ENCODE data around the gene FCF1.
"Not testable (repeated sequence)": the region's sequence is repeated elsewhere in the genome, so short reads cannot be mapped to it uniquely, and the experiment has no call there.

Gene FCF1

GRCh38 chr14:74739293-74740030 lies 26.5 kb downstream of the FCF1 start:
- TF ChIP-seq, protein P1, sequence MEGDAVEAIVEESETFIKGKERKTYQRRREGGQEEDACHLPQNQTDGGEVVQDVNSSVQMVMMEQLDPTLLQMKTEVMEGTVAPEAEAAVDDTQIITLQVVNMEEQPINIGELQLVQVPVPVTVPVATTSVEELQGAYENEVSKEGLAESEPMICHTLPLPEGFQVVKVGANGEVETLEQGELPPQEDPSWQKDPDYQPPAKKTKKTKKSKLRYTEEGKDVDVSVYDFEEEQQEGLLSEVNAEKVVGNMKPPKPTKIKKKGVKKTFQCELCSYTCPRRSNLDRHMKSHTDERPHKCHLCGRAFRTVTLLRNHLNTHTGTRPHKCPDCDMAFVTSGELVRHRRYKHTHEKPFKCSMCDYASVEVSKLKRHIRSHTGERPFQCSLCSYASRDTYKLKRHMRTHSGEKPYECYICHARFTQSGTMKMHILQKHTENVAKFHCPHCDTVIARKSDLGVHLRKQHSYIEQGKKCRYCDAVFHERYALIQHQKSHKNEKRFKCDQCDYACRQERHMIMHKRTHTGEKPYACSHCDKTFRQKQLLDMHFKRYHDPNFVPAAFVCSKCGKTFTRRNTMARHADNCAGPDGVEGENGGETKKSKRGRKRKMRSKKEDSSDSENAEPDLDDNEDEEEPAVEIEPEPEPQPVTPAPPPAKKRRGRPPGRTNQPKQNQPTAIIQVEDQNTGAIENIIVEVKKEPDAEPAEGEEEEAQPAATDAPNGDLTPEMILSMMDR (IDR thresholded peaks at IDR 0.05; ENCODE audit: low read depth, low read length) = no peak
- H3K4me3 ChIP-seq (ENCODE audit: low read depth, low read length) = no peak overlapping the region

DNA sequence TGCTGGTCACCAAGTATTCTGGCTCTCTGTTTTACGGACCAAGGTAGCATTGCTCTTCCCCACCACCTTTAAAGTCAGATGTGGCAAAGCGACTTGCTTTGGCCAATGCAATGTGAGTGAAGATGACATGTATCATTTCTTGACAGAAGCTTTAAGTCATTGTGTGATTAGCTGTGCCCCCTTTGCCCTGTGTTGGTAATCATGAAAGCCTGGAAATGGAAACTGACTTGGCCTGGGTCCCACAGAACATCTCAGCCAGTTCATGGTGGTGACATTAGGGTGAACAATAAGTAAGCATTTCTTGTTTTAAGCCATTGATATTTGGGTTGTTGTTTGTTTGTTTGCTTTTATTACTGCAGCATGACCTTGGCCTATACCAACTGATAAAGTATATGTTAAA lies 34.3 kb downstream of the FCF1 start:
- no peak overlapping the region for H3K4me3 ChIP-seq (ENCODE audit: low read depth, low read length)
- TF ChIP-seq, protein P1 (IDR thresholded peaks at IDR 0.05; ENCODE audit: low read depth, low read length) = no peak

DNA sequence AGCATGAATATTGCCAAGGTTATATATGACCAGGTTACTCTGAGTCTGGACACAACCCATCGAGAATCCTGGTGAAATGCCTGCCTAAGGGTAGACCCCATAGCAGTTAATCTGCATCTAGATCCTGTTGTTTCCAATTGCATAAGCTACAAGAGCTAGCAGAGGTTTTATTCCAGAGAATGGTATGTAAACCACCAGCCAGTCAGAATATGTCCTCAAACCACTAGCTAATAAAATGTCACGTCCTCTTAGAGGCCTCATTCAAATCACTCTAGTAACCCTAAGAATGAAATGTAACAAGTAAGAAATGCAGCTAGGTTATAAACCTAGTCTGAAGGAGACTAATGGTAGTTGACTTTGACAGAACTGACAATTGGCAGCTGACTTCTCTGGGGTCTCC lies 41.2 kb downstream of the FCF1 start:
- no peak overlapping the region for H3K4me3 ChIP-seq (ENCODE audit: low read depth, low read length)
- TF ChIP-seq, protein P1 (IDR thresholded peaks at IDR 0.05; ENCODE audit: low read depth, low read length) = no peak

GRCh38 chr14:74754899-74755298 lies 42.0 kb downstream of the FCF1 start:
- TF ChIP-seq, protein P1 (IDR thresholded peaks at IDR 0.05; ENCODE audit: low read depth, low read length) = no peak
- H3K4me3 ChIP-seq (ENCODE audit: low read depth, low read length) = no peak overlapping the region

DNA sequence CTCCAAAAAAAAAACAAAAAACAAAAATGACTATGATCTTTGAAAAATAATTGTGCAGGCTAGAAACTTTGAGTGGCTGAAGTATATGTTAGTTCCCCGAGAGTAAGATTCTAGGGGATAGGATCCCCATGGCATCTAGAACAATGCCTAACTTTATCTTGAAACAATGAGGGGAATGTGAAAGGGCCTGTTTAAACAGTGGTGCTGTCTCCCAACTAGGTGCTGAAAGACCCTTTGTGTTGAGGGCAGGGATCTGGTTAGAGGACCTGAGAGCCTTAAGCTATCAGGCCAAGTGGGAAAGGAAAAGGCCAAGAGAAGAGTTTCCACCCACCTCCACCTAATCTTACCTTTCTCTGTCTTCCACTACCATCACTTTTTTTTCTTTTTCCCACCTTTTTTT lies 43.4 kb downstream of the FCF1 start:
- H3K4me3 ChIP-seq (ENCODE audit: low read depth, low read length) = no peak overlapping the region
- TF ChIP-seq, protein P1 (IDR thresholded peaks at IDR 0.05; ENCODE audit: low read depth, low read length) = no peak

DNA sequence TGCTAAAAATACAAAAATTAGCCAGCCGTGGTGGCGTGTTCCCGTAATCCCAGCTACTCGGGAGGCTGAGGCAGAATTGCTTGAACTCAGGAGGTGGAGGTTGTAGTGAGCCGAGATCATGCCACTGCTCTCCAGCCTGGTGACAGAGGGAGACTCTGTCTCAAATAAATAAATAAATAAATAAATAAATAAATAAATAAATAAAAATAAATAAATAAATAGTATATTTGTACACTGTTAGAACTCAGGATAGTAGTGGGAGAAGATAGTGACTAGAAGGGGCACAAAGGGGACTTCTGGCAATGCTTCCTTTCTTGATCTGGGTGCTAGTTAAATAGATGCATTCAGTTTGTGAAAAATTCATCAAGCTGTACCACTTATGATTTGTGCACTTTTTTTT lies 45.6 kb downstream of the FCF1 start:
- not testable (repeated sequence) for H3K4me3 ChIP-seq (ENCODE audit: low read depth, low read length)

DNA sequence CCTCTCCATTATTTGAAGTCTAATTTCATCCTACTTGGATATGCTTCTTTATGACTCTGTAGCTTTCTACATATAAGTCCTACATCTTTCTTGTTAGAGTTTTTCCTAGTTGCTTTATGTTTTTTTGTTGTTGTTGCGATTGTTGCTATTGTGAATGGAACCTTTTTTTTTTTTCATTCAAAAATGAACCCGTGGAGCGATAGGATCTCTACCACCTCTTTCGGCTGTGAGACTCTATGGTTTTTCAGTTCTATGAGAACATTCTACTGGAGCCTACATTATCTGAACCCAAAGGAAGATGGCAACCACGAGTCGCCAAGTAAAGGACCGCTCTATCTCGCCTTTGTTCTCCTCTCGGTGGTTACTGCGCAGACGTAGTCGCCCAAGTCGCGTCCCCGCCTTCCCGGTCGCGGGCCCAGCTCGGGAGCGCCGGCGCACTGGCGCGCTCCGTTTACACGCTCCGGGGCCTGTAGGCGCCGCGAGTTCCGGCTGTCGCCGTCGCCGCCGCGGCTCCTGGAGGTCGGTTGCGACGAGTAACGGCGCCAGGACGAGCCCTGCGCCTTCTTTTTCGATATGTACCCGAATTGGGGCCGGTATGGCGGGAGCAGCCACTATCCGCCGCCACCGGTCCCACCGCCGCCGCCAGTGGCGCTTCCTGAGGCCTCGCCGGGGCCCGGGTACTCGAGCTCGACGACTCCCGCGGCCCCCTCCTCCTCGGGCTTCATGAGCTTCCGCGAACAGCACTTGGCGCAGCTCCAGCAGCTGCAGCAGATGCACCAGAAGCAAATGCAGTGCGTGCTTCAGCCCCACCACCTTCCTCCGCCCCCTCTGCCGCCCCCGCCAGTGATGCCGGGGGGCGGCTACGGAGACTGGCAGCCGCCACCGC lies 50.2 kb downstream of the FCF1 start, which contains the start of gene YLPM1:
Gene YLPM1, plus strand, starts transcription at position 400 of the 886 bp plus-strand sequence. Its CDS starts 174 bp downstream, at position 574.
- peak within 1 kb of the TSS; percentile 69 for H3K4me3 ChIP-seq (ENCODE audit: low read depth, low read length)
- TF ChIP-seq, protein P1 (IDR thresholded peaks at IDR 0.05; ENCODE audit: low read depth, low read length) = peak; percentile 21; the same call in 1 of the 2 replicates
